CD4-positive, alpha-beta memory T cell (primary cell): ENCODE measurements around the gene ESPN. TPM values are rescaled to one million over a fixed set of nuclear protein-coding genes. Genes with fewer than 3 reads are reported as not detected.
"Not testable (repeated sequence)": the region's sequence is repeated elsewhere in the genome, so short reads cannot be mapped to it uniquely, and the experiment has no call there.

Experiments used
- CTCF ChIA-PET: fragments of 350-600 bp; sonication (Branson Sonifier 250); formaldehyde crosslinking; loops from one replicate; lab custom pipeline; 2021; ENCODE audit warnings: inconsistent platforms; ENCODE audit not compliant: partially characterized antibody; lab: Charles Lee
- POLR2A ChIA-PET: fragments of 350-600 bp; sonication (Branson Sonifier 250); formaldehyde crosslinking; loops from one replicate; lab custom pipeline; 2021; ENCODE audit not compliant: partially characterized antibody; lab: Charles Lee
- DNase-seq, 5 donors: peaks; one replicate each; pipeline versions ENCODE4 v3.0.0 to v3.0.0-alpha.2; 2020 to 2022; ENCODE audit warnings: mixed read lengths in 1 of 5
- H3K27ac ChIP-seq: one replicate; pipeline ENCODE4 v1.7.0; 2013; ENCODE audit warnings: low read depth, low read length
- H3K27me3 ChIP-seq: 2 replicates; pipeline ENCODE4 v1.7.0; 2013; ENCODE audit warnings: mild to moderate bottlenecking, low read length, moderate library complexity; ENCODE audit not compliant: insufficient read depth
- H3K36me3 ChIP-seq: 2 replicates; pipeline ENCODE4 v1.7.0; 2013; ENCODE audit warnings: mild to moderate bottlenecking, low read length, moderate library complexity; ENCODE audit not compliant: insufficient read depth
- H3K4me1 ChIP-seq: 2 replicates; pipeline ENCODE4 v1.7.0; 2013; ENCODE audit warnings: mild to moderate bottlenecking, low read length, moderate library complexity; ENCODE audit not compliant: insufficient read depth
- H3K4me3 ChIP-seq, 2 donors: one replicate each; pipeline ENCODE4 v1.7.0; 2013; ENCODE audit warnings: low read length in 2 of 2, mild to moderate bottlenecking in 1 of 2
- H3K9me3 ChIP-seq, 2 donors: one replicate each; pipeline ENCODE4 v1.7.0; 2013; ENCODE audit warnings: low read length in 2 of 2, control low read depth in 1 of 2; ENCODE audit not compliant: control insufficient read depth in 1 of 2
- H3K27ac Mint-ChIP-seq, 7 donors: one replicate each; pipeline ENCODE4 v1.8.0; 2020 to 2021; ENCODE audit warnings: mixed read lengths in 7 of 7, mild to moderate bottlenecking in 6 of 7, inconsistent platforms in 3 of 7, moderate library complexity in 3 of 7
- H3K27me3 Mint-ChIP-seq, 2 donors: one replicate each; pipeline ENCODE4 v1.8.0; 2020 to 2021; ENCODE audit warnings: mixed read lengths in 2 of 2
- H3K36me3 Mint-ChIP-seq, 2 donors: one replicate each; pipeline ENCODE4 v1.8.0; 2020 to 2021; ENCODE audit warnings: mixed read lengths in 2 of 2, inconsistent platforms in 1 of 2, mild to moderate bottlenecking in 1 of 2
- H3K4me1 Mint-ChIP-seq, 4 donors: one replicate each; pipeline ENCODE4 v1.8.0; 2020 to 2021; ENCODE audit warnings: mixed read lengths in 4 of 4, mild to moderate bottlenecking in 1 of 4
- H3K4me3 Mint-ChIP-seq, 8 donors: one replicate each; pipeline ENCODE4 v1.8.0; 2020 to 2021; ENCODE audit warnings: mixed read lengths in 8 of 8, mild to moderate bottlenecking in 7 of 8, moderate library complexity in 6 of 8, inconsistent platforms in 3 of 8
- H3K9me3 Mint-ChIP-seq, 8 donors: one replicate each; pipeline ENCODE4 v1.8.0; 2020 to 2021; ENCODE audit warnings: mixed read lengths in 8 of 8, mild to moderate bottlenecking in 5 of 8, inconsistent platforms in 3 of 8, moderate library complexity in 1 of 8
- intact Hi-C: fragments of 100-400 bp; cut with micrococcal nuclease; formaldehyde crosslinking; loops from one replicate; pipeline ENCODE4 v1.15.1; 2023
- polyA plus RNA-seq, 2 donors: library from polyadenylated mRNA; unstranded; fragments of 300-500 nt; fragmentation: Illumina TruSeq; gene quantifications; one replicate each; pipeline ENCODE4 v1.2.3, GENCODE V29; 2021
- total RNA-seq, 2 experiments: library from RNA; stranded (reverse); gene quantifications; one replicate each; pipeline ENCODE4 v1.2.3, GENCODE V29; 2021

ESPN gene
- total and polyA plus RNA-seq, 4 experiments from 2014 or later, result 0.48 to 13.5 (median 6.3) TPM

DNA sequence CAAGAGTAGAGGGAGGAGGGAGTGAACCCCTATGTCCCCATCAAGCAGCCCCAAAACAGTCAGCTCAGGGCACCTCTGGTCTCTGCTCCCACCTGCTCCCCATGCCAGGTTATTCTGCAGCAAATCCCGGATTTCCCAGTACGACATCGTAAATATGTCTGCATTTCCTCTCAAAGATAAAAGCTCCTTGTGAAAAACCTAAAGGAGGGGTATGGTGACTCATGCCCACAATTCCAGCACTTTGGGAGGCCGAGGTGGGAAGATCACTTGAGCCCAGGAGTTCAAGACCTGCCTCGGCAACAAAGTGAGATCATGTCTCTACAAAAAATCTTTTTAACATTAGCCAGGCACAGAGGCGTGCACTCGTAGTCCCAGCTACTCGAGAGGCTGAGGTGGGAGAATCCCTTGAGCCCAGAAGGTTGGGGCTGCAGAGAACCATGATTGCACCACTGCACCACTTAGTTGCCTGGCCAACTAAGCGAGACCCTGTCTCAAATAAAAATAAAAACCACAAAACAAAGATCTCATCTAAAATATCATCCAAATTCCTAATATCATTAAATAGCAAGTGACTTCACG lies 38.1 kb upstream of the ESPN start:
- H3K9me3 Mint-ChIP-seq, result no peaks in the 10 kb centered on the region
- Histone ChIP-seq H3K36me3 (no peaks in the 10 kb centered on the region), H3K9me3 (no peaks in the 10 kb centered on the region), H3K27ac (no peak overlapping the region), H3K4me3 (no peak overlapping the region), H3K27me3 (no peaks in the 10 kb centered on the region), H3K4me1 (no peaks in the 10 kb centered on the region)
- H3K36me3 Mint-ChIP-seq, result no peaks in the 10 kb centered on the region
- H3K27ac Mint-ChIP-seq, result peak overlapping the region in 1 of 7 donors; percentile 47
- H3K27me3 Mint-ChIP-seq, result no peaks in the 10 kb centered on the region
- POLR2A ChIA-PET, result no interaction called here
- no peak for DNase-seq
- intact Hi-C loops, result no loop called here
- H3K4me1 Mint-ChIP-seq, result peaks cover 0 to 2% (median 0%) of the 10 kb centered on the region in 4 donors
- CTCF ChIA-PET, result interaction anchor here (1.2 kb wide), 1 partner anchor 23 kb away, joined by 5 read pairs; no protein-coding TSS in a partner anchor
- H3K4me3 Mint-ChIP-seq, result no peak overlapping the region

DNA sequence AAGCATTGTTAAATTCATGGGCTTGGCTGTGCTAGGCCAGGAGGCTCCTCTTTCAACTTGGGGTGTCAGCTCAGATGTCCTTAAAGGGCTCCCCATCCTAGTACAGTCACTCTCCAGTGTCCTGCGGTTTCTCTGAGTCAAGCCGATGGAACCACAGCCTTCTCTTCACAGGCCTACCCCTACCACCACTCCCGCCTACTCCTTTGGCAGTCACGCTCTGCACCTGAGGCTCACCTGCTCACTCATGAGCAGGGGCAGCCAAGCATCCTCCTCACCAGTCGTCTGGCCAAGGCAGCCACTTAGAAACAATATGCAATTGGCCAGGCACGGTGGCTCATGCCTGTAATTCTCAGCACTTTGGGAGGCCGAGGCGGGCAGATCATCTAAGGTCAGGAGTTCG lies 34.6 kb upstream of the ESPN start:
- Mint-ChIP-seq H3K4me3 (no peak overlapping the region), H3K27ac (peak overlapping the region in 1 of 7 donors; percentile 42), H3K27me3 (no peaks in the 10 kb centered on the region), H3K4me1 (peaks cover 9 to 19% (median 15%) of the 10 kb centered on the region in 4 donors), H3K9me3 (no peaks in the 10 kb centered on the region), H3K36me3 (no peaks in the 10 kb centered on the region)
- Histone ChIP-seq H3K36me3 (no peaks in the 10 kb centered on the region), H3K4me3 (no peak overlapping the region), H3K27ac (no peak overlapping the region), H3K27me3 (no peaks in the 10 kb centered on the region), H3K9me3 (no peaks in the 10 kb centered on the region), H3K4me1 (peaks cover 23% of the 10 kb centered on the region)
- DNase-seq, result no peak
- CTCF ChIA-PET, result no interaction called here
- POLR2A ChIA-PET, result no interaction called here
- intact Hi-C loops, result loop anchor here (5.0 kb wide), 2 partner anchors 193 to 398 kb away; partner anchors contain the start of genes NPHP4 and RPL22

DNA sequence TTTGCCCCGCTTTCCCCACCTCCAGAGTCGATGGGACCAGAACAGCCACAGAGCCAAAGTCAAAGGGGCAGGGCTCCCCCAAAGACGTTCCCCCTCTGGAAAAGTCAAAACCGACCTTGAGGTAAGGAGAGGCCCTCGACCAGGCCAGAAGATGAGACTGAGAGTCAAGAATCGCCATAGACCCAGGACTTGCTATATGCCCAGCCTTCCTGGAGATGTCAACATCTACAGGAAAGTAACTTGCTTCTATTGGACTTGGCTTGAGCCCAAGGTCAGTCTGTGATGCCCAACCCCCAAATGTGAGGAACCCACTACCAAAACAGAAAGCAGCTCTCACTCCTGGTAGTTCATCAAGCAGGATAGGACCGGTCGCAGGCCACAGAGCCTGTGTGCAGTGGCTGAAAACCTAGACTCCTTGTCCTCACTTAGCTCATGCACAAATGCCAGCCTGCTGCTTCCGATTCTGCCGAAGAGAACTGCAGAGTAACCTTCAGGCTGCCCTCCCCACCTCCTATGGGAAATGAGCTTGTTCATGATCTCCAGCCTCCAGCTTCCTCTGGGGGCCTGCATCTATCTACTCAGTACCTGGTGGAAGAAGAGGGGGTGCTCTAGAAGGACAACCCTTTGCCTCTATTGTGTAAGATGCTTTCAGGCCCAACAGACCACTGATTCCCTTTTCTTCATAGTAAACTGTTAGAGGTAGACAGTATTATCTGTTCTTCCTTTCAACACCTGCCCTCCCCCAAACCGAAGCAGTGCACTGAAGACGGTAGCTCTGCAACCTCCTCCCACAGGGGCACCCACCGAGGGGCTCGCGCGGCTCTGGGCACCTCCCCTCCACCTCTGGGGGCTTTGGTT lies 32.4 kb upstream of the ESPN start:
- CTCF ChIA-PET, result interaction anchor here (0.8 to 5.1 kb wide), 6 partner anchors 12 to 145 kb away, joined by 3 to 27 read pairs (median 4); no protein-coding TSS in a partner anchor
- Mint-ChIP-seq H3K27ac (peak overlapping the region; percentile 65 to 88 (median 81)), H3K27me3 (no peaks in the 10 kb centered on the region), H3K9me3 (no peaks in the 10 kb centered on the region), H3K4me3 (peak overlapping the region; percentile 76 to 83 (median 79)), H3K36me3 (no peaks in the 10 kb centered on the region), H3K4me1 (peaks cover 12 to 29% (median 18%) of the 10 kb centered on the region in 4 donors)
- Histone ChIP-seq H3K4me3 (peak overlapping the region in 1 of 2 donors; percentile 40), H3K27me3 (no peaks in the 10 kb centered on the region), H3K4me1 (peaks cover 25% of the 10 kb centered on the region), H3K27ac (peak overlapping the region; percentile 67), H3K9me3 (no peaks in the 10 kb centered on the region), H3K36me3 (no peaks in the 10 kb centered on the region)
- DNase-seq, result peak in 3 of 5 donors; percentile 9 to 39 (median 12)
- POLR2A ChIA-PET, result interaction anchor here (4.9 kb wide), 1 partner anchor 31 kb away, joined by 52 read pairs; no protein-coding TSS in a partner anchor
- intact Hi-C loops, result loop anchor here (5.0 kb wide), 2 partner anchors 195 to 400 kb away; partner anchors contain the start of genes NPHP4 and RPL22

DNA sequence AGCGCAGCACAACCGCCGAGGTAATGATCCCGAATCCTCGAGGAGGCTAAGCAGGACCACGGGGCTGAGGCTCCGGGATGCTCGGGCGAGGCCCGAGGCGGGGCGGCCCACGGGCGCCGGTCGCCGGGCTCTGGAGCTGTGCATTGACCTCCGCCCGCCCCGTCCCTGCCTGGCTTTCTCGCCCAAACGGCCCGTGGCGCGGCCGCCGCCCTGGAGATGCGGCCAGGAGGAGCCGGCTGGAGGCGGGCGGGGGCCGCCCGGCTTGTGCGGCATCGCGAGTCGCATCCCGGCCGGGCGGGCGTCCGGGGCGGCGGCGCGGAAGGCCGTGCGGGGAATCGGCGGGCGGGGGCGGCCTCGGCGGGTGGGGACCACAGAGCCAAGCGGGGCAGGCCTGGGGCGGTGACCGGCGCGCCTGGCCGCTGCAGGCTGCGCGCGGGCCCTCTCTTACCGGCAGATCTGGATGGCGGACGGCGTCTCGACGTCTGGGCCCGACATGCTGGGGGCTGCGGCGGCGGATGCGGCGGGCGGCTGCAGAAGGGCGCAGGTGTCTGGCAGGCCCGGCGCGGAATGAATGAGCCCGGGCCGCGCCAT lies 31.7 kb upstream of the ESPN start:
- H3K9me3 ChIP-seq, result no peaks in the 10 kb centered on the region
- peaks cover 25% of the 10 kb centered on the region for H3K4me1 ChIP-seq
- no peaks in the 10 kb centered on the region for H3K27me3 ChIP-seq
- Mint-ChIP-seq H3K27me3 (no peaks in the 10 kb centered on the region), H3K4me1 (peaks cover 12 to 29% (median 18%) of the 10 kb centered on the region in 4 donors), H3K4me3 (peak overlapping the region; percentile 79 to 94 (median 86)), H3K27ac (peak overlapping the region; percentile 53 to 91 (median 85)), H3K36me3 (no peaks in the 10 kb centered on the region), H3K9me3 (no peaks in the 10 kb centered on the region)
- intact Hi-C loops, result loop anchor here (1.0 to 5.0 kb wide), 6 partner anchors 28 to 401 kb away; partner anchors contain the start of genes ICMT, NPHP4 and RPL22
- no peaks in the 10 kb centered on the region for H3K36me3 ChIP-seq
- POLR2A ChIA-PET, result interaction anchor here (0.7 to 4.9 kb wide), 12 partner anchors 10 to 392 kb away, joined by 3 to 52 read pairs (median 4); partner anchors contain the start of genes ICMT, TNFRSF25 and ZBTB48
- peak overlapping the region in 1 of 2 donors; percentile 40 for H3K4me3 ChIP-seq
- CTCF ChIA-PET, result interaction anchor here (0.8 to 5.1 kb wide), 4 partner anchors 11 to 97 kb away, joined by 3 to 27 read pairs (median 16); no protein-coding TSS in a partner anchor
- no peak for DNase-seq
- peak overlapping the region; percentile 67 for H3K27ac ChIP-seq

DNA sequence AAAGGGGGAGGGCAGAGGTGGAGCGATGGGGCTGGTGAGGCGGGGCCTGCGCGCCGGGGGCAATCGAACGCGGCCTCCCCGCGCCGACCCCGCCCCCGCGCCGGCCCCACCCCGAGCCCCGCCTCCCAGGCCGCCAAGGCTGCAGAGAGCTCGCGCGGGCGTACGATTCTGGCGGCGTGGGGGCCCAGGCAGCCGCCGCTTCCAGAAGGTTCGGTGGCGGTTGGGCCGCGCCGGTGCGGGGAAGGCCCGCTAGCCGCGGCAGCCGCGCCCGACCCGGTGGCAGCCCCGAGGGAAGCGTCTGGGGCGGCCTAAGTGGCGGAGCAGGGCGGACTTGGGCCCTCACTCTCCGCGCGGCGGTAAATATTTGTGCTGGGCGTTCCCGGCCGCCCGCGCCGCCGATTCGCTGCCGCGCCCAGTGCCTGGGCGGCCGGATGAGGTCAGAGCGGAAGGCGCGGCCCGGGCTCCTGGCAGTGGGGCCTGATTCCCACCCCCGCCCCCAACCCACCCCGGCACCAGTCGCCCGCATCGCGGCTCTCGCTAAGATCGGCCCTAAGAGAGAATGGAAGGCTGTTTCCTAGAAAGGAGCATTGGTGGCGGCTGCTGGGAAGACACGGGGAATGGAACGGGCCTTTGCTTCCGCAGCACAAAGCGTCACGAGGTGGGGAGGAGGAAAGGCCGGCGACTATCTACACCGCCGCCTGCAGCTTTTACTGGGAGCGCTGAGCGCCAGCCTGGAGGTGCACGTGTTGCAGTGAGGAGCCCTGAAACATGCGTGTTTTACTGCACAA lies 31.0 kb upstream of the ESPN start, which contains the start of gene ACOT7:
ACOT7 (minus strand) TSS at position 368 of the 788 bp plus-strand sequence. CDS start 368 bp downstream, outside the sequence.
- peak within 1 kb of the TSS; percentile 86 to 94 (median 90) for H3K4me3 Mint-ChIP-seq
- Histone ChIP-seq H3K9me3 (no peaks in the 10 kb centered on the region), H3K4me1 (peaks cover 25% of the 10 kb centered on the region), H3K4me3 (peak within 1 kb of the TSS in 1 of 2 donors; percentile 61), H3K36me3 (no peaks in the 10 kb centered on the region), H3K27me3 (no peaks in the 10 kb centered on the region), H3K27ac (peak within 1 kb of the TSS; percentile 67)
- POLR2A ChIA-PET, result interaction anchor here (0.7 to 4.9 kb wide), 14 partner anchors 10 to 391 kb away, joined by 3 to 52 read pairs (median 4); partner anchors contain the start of genes ICMT, RPL22, TNFRSF25 and ZBTB48
- CTCF ChIA-PET, result interaction anchor here (1.0 to 5.1 kb wide), 7 partner anchors 10 to 147 kb away, joined by 3 to 27 read pairs (median 5); no protein-coding TSS in a partner anchor
- no peaks in the 10 kb centered on the region for H3K9me3 Mint-ChIP-seq
- intact Hi-C loops, result loop anchor here (1.0 to 5.0 kb wide), 6 partner anchors 28 to 401 kb away; partner anchors contain the start of genes ICMT, NPHP4 and RPL22
- H3K4me1 Mint-ChIP-seq, result peaks cover 12 to 29% (median 18%) of the 10 kb centered on the region in 4 donors
- no peaks in the 10 kb centered on the region for H3K27me3 Mint-ChIP-seq
- DNase-seq, result peak; percentile 90 to 93 (median 91)
- H3K36me3 Mint-ChIP-seq, result no peaks in the 10 kb centered on the region
- H3K27ac Mint-ChIP-seq, result peak within 1 kb of the TSS; percentile 91 to 97 (median 94)

DNA sequence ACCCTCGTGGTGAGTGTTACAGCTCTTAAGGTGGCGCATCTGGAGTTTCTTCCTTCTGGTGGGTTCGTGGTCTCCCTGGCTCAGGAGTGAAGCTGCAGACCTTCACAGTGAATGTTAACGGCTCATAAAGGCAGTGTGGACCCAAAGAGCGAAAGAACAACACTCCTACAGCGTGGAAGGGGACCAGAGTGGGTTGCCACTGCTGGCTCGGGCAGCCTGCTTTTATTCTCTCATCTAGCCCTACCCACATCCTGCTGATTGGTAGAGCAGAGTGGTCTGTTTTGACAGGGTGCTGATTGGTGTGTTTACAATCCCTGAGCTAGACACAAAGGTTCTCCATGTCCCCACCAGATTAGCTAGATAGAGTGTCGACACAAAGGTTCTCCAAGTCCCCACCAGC lies 29.4 kb upstream of the ESPN start:
- H3K36me3 Mint-ChIP-seq, H3K4me3 ChIP-seq, H3K27me3 Mint-ChIP-seq, H3K27me3 ChIP-seq, H3K36me3 ChIP-seq, H3K9me3 ChIP-seq, H3K27ac ChIP-seq, DNase-seq, H3K9me3 Mint-ChIP-seq, intact Hi-C loops: not testable (repeated sequence)
- peaks cover 12 to 29% (median 18%) of the 10 kb centered on the region in 4 donors for H3K4me1 Mint-ChIP-seq
- peak overlapping the region; percentile 12 to 91 (median 57) for H3K27ac Mint-ChIP-seq
- CTCF ChIA-PET, result interaction anchor here (1.0 to 5.1 kb wide), 7 partner anchors 9 to 149 kb away, joined by 3 to 27 read pairs (median 5); no protein-coding TSS in a partner anchor
- peak overlapping the region; percentile 15 to 77 (median 54) for H3K4me3 Mint-ChIP-seq
- POLR2A ChIA-PET, result interaction anchor here (0.6 to 4.9 kb wide), 5 partner anchors 34 to 164 kb away, joined by 3 to 52 read pairs (median 17); no protein-coding TSS in a partner anchor
- H3K4me1 ChIP-seq, result peaks cover 25% of the 10 kb centered on the region
